ENCODE data around the gene PIGBOS1. TPM values are rescaled to one million over a fixed set of nuclear protein-coding genes. Genes with fewer than 3 reads are reported as not detected.

The PIGBOS1 gene
- total and polyA plus RNA-seq, 2 experiments from 2014 or later: 9.1 to 16.7 TPM

- TF ChIP-seq ZNF462 (CRISPR knock-in tag; IDR thresholded peaks at IDR 0.05): no peak
- no peak for TF ChIP-seq ZNF114 (CRISPR knock-in tag; IDR thresholded peaks at IDR 0.05)
- TF ChIP-seq, protein P1, sequence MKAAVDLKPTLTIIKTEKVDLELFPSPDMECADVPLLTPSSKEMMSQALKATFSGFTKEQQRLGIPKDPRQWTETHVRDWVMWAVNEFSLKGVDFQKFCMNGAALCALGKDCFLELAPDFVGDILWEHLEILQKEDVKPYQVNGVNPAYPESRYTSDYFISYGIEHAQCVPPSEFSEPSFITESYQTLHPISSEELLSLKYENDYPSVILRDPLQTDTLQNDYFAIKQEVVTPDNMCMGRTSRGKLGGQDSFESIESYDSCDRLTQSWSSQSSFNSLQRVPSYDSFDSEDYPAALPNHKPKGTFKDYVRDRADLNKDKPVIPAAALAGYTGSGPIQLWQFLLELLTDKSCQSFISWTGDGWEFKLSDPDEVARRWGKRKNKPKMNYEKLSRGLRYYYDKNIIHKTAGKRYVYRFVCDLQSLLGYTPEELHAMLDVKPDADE (IDR thresholded peaks at IDR 0.05): no peak
- no peak for TF ChIP-seq ZNF331 (CRISPR knock-in tag; IDR thresholded peaks at IDR 0.05; ENCODE audit: low read depth)
- TF ChIP-seq JUNB (IDR thresholded peaks at IDR 0.05; ENCODE audit: unreplicated experiment): no peak
- no peak for TF ChIP-seq CREB1 (CRISPR knock-in tag; IDR thresholded peaks at IDR 0.05; ENCODE audit: low read depth)
- TF ChIP-seq NANOG (IDR thresholded peaks at IDR 0.05; ENCODE audit: borderline replicate concordance): no peak
- no peak for TF ChIP-seq POLR2AphosphoS5 (IDR thresholded peaks at IDR 0.05; ENCODE audit: low read depth)
These were observed 41.8 kb downstream of the PIGBOS1 start (continued) for GRCh38 chr15:55277116-55277564.

- H3K36me3 Mint-ChIP-seq (ENCODE audit: low read depth): no peaks in the 10 kb centered on the region
- Histone ChIP-seq H3K36me3 (ENCODE audit: insufficient read depth) (no peaks in the 10 kb centered on the region), H4K20me1 (replicated peaks; ENCODE audit: insufficient read depth) (no peaks in the 10 kb centered on the region), H3K9me2 (ENCODE audit: insufficient read depth) (no peaks in the 10 kb centered on the region), H3K27ac (ENCODE audit: low read depth) (no peak overlapping the region), H3K4me1 (ENCODE audit: insufficient read depth) (no peaks in the 10 kb centered on the region), H2AFZ (no peak overlapping the region), H3F3A (replicated peaks; ENCODE audit: low read depth) (no peaks in the 10 kb centered on the region), H3K27me3 (ENCODE audit: insufficient read depth) (no peaks in the 10 kb centered on the region), H3K4me3 (no peak overlapping the region), H3K79me2 (replicated peaks; ENCODE audit: insufficient read depth) (no peaks in the 10 kb centered on the region), H3K4me2 (no peak overlapping the region)
- no peaks in the 10 kb centered on the region for H3K9me3 Mint-ChIP-seq
- no peak for ATAC-seq
- H3K27ac Mint-ChIP-seq: no peak overlapping the region
- H3K4me1 Mint-ChIP-seq: no peaks in the 10 kb centered on the region
- no peak overlapping the region for H3K4me3 Mint-ChIP-seq
- H3K27me3 Mint-ChIP-seq (ENCODE audit: insufficient read depth, low read depth, poor library complexity): no peaks in the 10 kb centered on the region
- DNase-seq (ENCODE audit: low spot score): no peak
- no peak for TF ChIP-seq POLR2AphosphoS5 (IDR thresholded peaks at IDR 0.05; ENCODE audit: low read depth)
- TF ChIP-seq STAT1 (IDR thresholded peaks at IDR 0.05; ENCODE audit: unreplicated experiment): no peak
- TF ChIP-seq CREB1 (CRISPR knock-in tag; IDR thresholded peaks at IDR 0.05; ENCODE audit: low read depth): no peak
- no peak for TF ChIP-seq CTCF (conservative IDR thresholded peaks at IDR 0.05; ENCODE audit: low read depth in 2 of 2)
- no peak for TF ChIP-seq NANOG (IDR thresholded peaks at IDR 0.05; ENCODE audit: borderline replicate concordance)
These were observed 42.6 kb downstream of the PIGBOS1 start for GRCh38 chr15:55276324-55276723.

Data from GM23338 (cell line).